NCI-H2107 treated with DMSO at 0.1 percent for 48 hours (cell line): ENCODE results near the gene THOC3.
"Not testable (repeated sequence)": the region's sequence is repeated elsewhere in the genome, so short reads cannot be mapped to it uniquely, and the experiment has no call there.

Source experiments
- DNase-seq: peaks from one replicate; lab custom pipeline; 2025; ENCODE audit not compliant: unreplicated experiment; lab: John Stamatoyannopoulos, UW

The THOC3 gene

DNA sequence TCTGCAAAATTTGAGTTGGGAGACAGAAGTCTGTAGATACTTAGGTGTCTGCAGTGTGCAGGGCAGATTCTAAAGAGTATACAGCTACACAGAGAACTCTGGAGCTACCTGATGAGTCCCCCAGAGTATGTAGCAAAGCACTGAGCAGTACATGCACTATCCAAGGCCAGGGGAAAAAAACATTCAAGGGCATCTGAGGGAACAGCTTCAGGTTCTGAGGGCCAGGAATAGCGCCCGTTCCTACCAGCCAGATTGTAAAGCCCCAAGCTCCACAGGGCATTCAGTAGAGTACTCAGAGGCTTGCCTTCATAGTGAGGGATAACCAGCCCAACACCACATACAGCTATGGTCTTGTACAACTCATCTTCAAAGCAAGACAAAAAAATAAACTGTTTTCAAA lies 27.5 kb downstream of the THOC3 start:
- DNase-seq: not testable (repeated sequence)

DNA sequence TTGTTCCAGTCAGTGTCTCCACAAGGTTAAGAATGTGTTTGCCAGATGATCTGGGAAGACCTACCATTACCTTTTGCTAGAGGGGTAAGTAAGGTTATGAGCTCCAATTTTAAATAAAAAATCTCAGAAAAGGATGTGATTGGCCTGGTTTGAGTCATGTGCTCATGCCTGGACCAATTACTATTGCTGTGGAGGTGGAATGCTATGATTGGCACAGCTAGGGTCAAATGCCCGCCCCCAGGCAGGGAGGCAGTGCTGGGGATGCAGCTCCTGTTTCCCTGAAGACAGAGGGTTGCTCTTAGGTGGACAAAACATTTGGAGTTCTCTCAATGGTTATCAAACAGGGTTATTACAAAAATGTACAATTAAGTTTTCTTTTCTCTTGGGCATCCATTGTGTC lies 29.6 kb downstream of the THOC3 start:
- DNase-seq: not testable (repeated sequence)

DNA sequence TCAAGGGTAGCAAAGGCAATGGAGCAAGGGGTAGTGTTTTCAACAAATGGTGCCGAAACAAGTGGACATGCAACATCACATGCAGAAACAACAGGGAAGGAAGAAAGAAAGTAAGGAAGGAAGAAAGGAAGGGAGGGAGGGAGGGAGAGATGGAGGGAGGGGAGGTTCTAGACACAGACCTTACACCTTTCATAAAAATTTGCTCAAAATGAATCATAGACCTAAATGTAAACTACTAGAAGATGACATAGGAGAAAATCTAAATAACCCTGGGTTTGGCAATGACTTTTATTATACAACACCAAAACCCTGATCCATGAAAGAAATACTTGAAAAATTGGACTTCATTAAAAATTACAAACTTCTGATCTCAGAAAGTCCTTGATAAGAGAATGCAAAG lies 39.4 kb downstream of the THOC3 start:
- DNase-seq: not testable (repeated sequence)

DNA sequence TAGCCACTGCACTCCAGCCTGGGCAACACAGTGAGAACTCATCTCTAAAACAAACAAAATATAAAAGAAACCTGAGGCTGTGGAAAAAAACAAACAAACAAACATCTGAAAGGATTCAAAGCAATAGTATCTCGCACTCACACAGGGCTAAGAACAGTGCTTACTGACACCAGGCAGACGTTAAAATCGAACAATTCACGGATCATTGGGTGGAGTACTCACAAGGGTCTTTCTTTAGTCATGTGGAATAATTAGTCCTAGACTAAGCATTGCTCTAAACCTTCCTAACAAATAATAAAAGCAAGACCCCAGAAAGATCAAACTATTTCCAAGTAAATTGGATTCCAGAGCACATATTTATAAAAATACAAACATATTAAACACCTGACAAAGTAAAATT lies 43.0 kb downstream of the THOC3 start:
- DNase-seq: not testable (repeated sequence)

DNA sequence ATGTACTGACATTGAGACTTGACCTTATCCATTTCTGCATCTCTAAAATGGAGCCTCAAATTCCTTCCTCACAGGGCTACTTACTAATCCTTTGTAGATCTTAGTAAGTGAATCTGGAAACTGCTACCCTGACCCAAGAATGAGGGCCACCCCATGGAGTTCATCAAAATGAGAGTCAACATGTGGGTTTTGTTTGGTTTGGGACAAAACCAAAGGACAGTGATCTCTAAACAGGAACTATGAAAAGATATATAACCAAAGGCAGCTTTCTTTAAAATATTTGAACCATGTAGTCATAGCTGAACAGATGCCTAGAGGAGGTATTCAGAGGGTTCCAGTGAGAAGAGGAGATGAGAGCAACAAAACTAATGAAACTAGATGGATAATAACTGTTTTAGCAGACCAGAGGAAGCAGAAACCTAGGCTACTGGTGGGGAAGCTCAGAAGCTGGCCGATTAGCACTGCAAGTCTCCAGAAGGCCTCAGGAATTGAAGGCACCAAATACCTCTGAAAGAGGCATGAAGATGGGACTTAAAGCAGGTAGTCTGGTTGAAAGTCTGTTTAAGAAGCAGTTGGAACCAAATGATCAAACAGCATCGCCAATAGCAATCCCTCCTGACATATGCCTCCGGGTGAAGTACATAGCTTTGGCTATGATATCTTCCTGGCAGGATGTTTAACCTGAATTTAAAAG lies 45.8 kb downstream of the THOC3 start:
- DNase-seq: no peak

DNA sequence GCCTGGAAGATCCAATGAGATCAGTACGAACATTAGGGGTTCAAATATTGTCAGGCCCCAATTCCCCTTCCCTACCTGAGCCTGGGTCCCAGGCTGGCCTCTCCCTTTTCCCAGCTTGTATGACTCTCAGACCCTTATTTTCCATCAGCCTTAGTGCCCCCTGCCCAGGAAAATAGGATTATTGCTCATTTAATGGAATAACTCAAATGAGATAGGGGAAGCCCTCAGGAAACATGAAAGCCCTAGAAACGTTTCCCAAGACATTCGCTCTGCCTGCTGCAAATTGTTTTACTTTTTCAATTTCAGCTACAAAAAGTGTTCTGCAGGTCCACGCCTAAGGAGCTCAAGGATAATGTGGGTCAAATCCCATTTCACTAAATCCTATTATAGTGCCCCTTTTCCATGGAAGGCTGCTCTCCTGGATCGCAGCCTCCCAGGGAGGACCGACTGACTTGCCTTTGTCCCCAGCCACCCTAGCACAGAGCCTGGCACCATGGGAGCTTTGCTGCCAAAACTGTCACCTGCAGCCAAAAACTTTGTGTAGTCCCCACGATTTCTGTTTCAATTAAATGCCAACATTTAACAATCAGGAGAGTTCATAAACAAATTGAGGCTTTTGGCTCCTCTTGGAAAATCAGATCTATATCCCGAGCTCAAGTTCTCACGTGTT lies 46.9 kb downstream of the THOC3 start:
- DNase-seq: no peak

DNA sequence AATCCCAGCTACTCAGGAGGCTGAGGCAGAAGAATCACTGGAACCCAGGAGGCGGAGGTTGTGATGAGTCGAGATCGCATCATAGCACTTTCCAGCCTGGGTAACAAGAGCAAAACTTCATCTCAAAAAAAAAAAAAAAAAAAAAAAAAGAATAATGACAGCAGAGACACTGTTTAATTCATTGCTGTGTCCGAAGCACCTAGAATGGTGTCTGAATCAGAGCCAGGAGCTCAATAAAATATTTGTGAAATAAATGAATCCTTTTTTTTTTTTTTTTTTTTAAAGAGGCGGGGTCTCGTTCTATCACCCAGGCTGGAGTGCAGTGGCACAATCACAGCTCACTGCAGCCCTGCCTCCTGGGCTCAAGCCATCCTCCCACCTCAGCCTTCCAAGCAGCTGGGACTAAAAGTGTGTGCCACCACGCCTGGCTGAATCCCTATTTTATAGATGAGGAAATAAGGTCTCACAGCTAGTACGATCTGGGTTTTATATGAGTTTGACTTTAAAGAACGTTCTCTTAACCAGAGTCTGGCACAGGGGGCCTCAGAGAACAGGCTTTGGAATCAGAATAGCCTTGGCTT lies 47.8 kb downstream of the THOC3 start:
- no peak for DNase-seq

DNA sequence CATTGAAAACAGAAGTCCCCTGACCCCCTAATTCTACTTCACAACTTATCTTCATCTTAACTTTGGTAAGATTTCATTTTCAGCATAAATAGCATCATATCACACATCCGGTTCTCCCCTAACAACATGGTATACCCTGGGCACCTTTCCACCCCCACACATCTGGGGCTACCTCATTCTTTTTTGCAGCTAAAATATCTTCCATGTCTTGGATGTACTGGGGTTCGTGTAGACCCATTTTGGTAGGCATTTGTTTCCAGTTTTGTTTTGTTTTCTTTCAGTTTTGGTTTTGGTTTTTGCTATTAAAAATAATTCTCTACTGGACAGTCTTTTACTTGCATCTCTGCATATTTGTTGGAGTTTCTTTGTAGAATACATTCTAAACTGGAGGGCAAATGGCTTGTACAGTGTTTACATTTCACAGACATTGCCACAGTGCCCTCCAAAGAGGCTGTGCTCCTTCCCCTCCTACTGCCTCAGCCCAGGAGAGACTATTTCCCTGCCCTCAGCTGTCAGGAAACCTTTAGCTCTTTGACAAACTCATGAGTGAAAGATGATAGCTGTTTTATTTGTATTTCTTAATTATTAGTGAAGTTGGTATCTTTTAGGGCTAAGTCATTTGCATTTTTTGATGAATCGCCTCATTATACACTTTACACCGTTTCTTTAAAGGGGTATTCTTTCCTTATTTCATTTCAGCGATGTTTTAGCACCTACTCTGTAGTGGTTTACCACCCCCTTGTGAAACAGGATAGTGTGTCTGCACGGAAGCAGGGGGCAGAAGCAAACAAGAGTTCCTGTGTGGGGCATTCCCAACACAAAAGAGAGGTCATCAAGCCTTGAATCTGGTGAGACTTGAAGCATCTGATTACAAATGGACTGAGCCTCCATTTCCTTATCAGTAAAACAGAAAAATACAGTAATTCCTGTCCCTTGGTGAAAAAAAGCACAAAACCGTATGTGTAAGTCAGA lies 52.8 kb downstream of the THOC3 start:
- DNase-seq: not testable (repeated sequence)

DNA sequence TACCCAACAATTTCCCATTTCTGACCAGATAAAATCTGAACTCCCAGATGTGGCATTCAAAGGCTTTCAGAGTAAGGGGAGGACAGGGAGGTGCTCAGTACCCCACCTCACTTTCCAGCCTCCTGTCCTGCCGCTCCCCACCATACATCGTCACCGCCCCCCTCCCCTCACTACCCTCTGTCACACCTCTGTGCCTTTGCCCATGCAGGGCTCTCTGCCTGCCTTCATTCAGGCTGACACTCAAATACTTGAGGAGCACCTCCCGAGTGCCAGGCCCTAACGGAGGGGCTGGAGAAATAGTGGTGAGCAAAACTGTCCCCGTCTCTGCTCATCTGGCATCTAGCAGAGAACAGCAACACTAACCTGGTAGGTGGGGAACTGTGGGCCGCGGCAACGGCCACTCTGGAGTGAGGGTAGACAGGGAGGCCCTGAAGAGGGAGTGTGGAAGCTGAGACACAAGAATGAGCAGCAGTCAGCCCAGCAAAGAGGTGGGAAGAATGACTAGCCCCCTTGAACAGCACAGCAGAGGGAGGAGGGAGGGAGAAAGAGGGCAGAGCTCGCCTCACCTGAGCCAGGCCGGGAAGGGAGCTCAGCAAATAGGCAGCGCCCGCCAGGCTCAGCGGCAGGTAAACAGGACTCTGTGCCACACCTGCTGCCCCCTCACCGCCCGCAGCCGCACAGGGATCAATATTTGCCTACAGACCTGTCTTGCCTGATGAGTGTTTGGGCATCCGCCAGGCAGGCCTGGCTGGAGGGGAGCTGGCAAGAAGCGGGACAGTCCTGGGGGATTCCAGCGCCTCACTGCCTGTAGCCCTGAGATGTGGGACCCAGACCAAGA lies 54.1 kb downstream of the THOC3 start:
- not testable (repeated sequence) for DNase-seq

DNA sequence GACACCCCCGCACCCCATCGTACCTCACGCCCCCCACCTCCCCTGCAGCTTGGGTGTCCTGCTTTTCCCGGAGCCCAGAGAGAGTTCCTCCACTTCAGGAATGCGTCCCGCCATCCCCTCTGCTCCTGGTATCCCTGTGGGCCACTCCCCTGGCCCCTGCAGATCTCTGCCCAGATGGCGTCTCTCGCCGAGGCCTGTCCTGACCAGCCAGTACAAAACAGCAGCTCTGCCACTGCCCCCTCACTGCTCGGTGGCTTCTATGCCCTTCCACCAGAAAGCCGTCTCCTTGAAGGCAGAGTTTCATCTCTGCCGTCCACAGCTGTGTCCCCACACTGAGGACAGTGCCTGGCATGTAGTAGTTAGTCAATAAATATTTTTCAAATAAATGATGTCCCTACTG lies 58.0 kb downstream of the THOC3 start:
- DNase-seq: not testable (repeated sequence)
